Thyroid gland (tissue), 4 donors: ENCODE data around the gene ABI1.

Source experiments
- POLR2A ChIP-seq, 2 donors: fragments of 450-650 bp; IDR thresholded peaks; one replicate each; pipeline ENCODE4 v1.6.1; 2017; ENCODE audit warnings: antibody characterized with exemption in 2 of 2, mild to moderate bottlenecking in 2 of 2, moderate library complexity in 1 of 2
- TF ChIP-seq, protein P1 (sequence below), 6 experiments: fragments of 200-600 bp in 3 of 6; fragments of 450-650 bp in 3 of 6; sonication (generic) in 3 of 6; IDR thresholded peaks; one replicate each; pipeline ENCODE4 v1.5.1; 2016 to 2019; ENCODE audit warnings: antibody characterized with exemption in 6 of 6, mild to moderate bottlenecking in 2 of 6, inconsistent platforms in 1 of 6, moderate library complexity in 1 of 6

DNA sequence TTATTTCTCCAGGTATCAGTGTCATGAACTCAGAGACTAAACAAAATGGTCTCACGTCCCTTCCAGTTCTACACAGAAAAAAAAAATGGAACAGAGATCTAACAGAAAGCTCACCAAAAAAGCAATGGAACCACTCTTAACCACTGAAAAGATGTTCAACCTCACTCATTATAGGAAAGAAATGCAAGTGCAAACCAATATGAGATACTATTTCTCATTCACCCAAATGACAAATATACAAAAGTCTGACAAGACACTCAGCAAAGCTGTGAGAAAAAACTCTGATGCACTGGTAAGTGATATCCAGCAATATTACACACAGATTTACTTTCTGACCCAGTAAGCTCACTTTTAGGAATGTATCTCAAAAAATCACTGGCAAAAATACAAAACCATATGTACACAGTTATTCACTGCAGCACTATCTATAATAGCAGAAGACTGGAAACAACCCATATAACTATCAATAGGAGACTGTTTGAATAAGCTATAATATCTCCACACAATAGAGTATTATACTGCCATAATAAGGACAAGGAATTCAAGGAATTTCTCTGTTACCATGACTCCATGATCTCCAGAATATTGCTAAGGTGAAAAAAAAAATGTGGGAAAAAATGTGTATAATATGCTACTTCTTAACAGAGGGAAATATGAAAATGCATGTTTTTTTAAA is 36.6 kb downstream of the ABI1 start:
- TF ChIP-seq, protein P1, sequence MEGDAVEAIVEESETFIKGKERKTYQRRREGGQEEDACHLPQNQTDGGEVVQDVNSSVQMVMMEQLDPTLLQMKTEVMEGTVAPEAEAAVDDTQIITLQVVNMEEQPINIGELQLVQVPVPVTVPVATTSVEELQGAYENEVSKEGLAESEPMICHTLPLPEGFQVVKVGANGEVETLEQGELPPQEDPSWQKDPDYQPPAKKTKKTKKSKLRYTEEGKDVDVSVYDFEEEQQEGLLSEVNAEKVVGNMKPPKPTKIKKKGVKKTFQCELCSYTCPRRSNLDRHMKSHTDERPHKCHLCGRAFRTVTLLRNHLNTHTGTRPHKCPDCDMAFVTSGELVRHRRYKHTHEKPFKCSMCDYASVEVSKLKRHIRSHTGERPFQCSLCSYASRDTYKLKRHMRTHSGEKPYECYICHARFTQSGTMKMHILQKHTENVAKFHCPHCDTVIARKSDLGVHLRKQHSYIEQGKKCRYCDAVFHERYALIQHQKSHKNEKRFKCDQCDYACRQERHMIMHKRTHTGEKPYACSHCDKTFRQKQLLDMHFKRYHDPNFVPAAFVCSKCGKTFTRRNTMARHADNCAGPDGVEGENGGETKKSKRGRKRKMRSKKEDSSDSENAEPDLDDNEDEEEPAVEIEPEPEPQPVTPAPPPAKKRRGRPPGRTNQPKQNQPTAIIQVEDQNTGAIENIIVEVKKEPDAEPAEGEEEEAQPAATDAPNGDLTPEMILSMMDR (IDR thresholded peaks at IDR 0.05), result no peak
- TF ChIP-seq POLR2A (IDR thresholded peaks at IDR 0.05), result no peak
